ENCODE data around the gene TBC1D16. TPM values are rescaled to one million over a fixed set of nuclear protein-coding genes. Genes with fewer than 3 reads are reported as not detected.

Gene TBC1D16
- total RNA-seq, 4 donors from 2014 or later: 11.9 to 29.7 (median 22.2) TPM

GRCh38 chr17:79988185-79988971 is 47.3 kb downstream of the TBC1D16 start:
- Histone ChIP-seq H3K4me3 (no peak overlapping the region), H3K4me1 (peaks cover 5 to 79% (median 25%) of the 10 kb centered on the region in 4 donors)
- peak in 2 of 3 donors; percentile 66 to 76 for DNase-seq

GRCh38 chr17:79987935-79988184 is 47.8 kb downstream of the TBC1D16 start:
- H3K4me3 ChIP-seq: no peak overlapping the region
- TF ChIP-seq CTCF (IDR thresholded peaks at IDR 0.05) (no peak), POLR2A (IDR thresholded peaks at IDR 0.05) (no peak)
- no peak for DNase-seq
- no peaks in the 10 kb centered on the region for H3K27me3 ChIP-seq
- peak overlapping the region; percentile 27 to 78 (median 42) for H3K27ac ChIP-seq
- no peaks in the 10 kb centered on the region for H3K9me3 ChIP-seq
- H3K4me1 ChIP-seq: peaks cover 5 to 74% (median 20%) of the 10 kb centered on the region in 4 donors
- H3K36me3 ChIP-seq: no peaks in the 10 kb centered on the region

More at GRCh38 chr17:79988185-79988971, 47.3 kb downstream of the TBC1D16 start:
- Histone ChIP-seq H3K27me3 (no peaks in the 10 kb centered on the region), H3K36me3 (no peaks in the 10 kb centered on the region), H3K9me3 (no peaks in the 10 kb centered on the region), H3K27ac (peak overlapping the region; percentile 27 to 78 (median 42))
- TF ChIP-seq POLR2A (IDR thresholded peaks at IDR 0.05) (no peak), CTCF (IDR thresholded peaks at IDR 0.05) (no peak)

- no peak for TF ChIP-seq POLR2A (IDR thresholded peaks at IDR 0.05)
- TF ChIP-seq CTCF (IDR thresholded peaks at IDR 0.05): no peak
- Histone ChIP-seq H3K4me1 (peaks cover 5 to 69% (median 17%) of the 10 kb centered on the region in 4 donors), H3K27me3 (no peaks in the 10 kb centered on the region), H3K9me3 (no peaks in the 10 kb centered on the region), H3K27ac (peak overlapping the region in 3 of 4 donors; percentile 27 to 78 (median 53)), H3K4me3 (no peak overlapping the region), H3K36me3 (no peaks in the 10 kb centered on the region)
- peak in 1 of 3 donors; percentile 34 for DNase-seq
Observed at GRCh38 chr17:79987187-79987934, 48.3 kb downstream of the TBC1D16 start.

GRCh38 chr17:79986411-79987186 is 49.1 kb downstream of the TBC1D16 start:
- Histone ChIP-seq H3K4me3 (no peak overlapping the region), H3K36me3 (no peaks in the 10 kb centered on the region), H3K9me3 (no peaks in the 10 kb centered on the region), H3K27ac (peak overlapping the region in 1 of 4 donors; percentile 56), H3K4me1 (peaks cover 0 to 61% (median 11%) of the 10 kb centered on the region in 4 donors), H3K27me3 (no peaks in the 10 kb centered on the region)
- peak in 1 of 3 donors; percentile 62 for DNase-seq
- TF ChIP-seq CTCF (IDR thresholded peaks at IDR 0.05) (no peak), POLR2A (IDR thresholded peaks at IDR 0.05) (no peak)

- peak overlapping the region in 1 of 4 donors; percentile 56 for H3K27ac ChIP-seq
Observed at GRCh38 chr17:79985943-79986391, 49.7 kb downstream of the TBC1D16 start.

More at GRCh38 chr17:79985943-79986391, 49.7 kb downstream of the TBC1D16 start:
- TF ChIP-seq POLR2A (IDR thresholded peaks at IDR 0.05): no peak
- TF ChIP-seq CTCF (IDR thresholded peaks at IDR 0.05): no peak
- peaks cover 0 to 55% (median 8%) of the 10 kb centered on the region in 4 donors for H3K4me1 ChIP-seq
- H3K36me3 ChIP-seq: no peaks in the 10 kb centered on the region
- peak in 1 of 3 donors; percentile 56 for DNase-seq
- no peaks in the 10 kb centered on the region for H3K27me3 ChIP-seq
- no peaks in the 10 kb centered on the region for H3K9me3 ChIP-seq
- H3K4me3 ChIP-seq: no peak overlapping the region

Data from Peyer's patch (tissue), 4 donors.